Measurements from ENCODE around the gene POU3F3. TPM values are rescaled to one million over a fixed set of nuclear protein-coding genes. Genes with fewer than 3 reads are reported as not detected.

POU3F3 gene
- total RNA-seq, 3 donors from 2014 or later (not counting 1 experiment from before 2014, with no cell fraction given) = not detected

GRCh38 chr2:104857262-104858005 is 3.5 kb downstream of the POU3F3 start:
- intact Hi-C loops (cut with micrococcal nuclease) = loop anchor here (10.0 kb wide), 1 partner anchor 217 kb away; no protein-coding TSS in a partner anchor
- H3K27ac Mint-ChIP-seq = peak overlapping the region; percentile 30 to 64
- H3K9me3 Mint-ChIP-seq = peaks cover 0 to 2% of the 10 kb centered on the region in 2 donors

GRCh38 chr2:104858006-104858978 is 4.4 kb downstream of the POU3F3 start:
- H3K27me3 Mint-ChIP-seq (ENCODE audit: low read depth in 2 of 2) = peaks cover 61 to 72% of the 10 kb centered on the region in 2 donors
- H3K4me3 Mint-ChIP-seq = peak overlapping the region; percentile 49
- H3K9me3 Mint-ChIP-seq = peaks cover 0 to 2% of the 10 kb centered on the region in 2 donors
- ATAC-seq = no peak
- Histone ChIP-seq H3K9me3 (ENCODE audit: control insufficient read depth, insufficient read depth, low read length) (no peaks in the 10 kb centered on the region), H3K27ac (ENCODE audit: low read length) (no peak overlapping the region), H3K4me1 (ENCODE audit: control insufficient read depth, insufficient read depth, low read length) (peaks cover 33% of the 10 kb centered on the region), H3K4me3 (ENCODE audit: low read length) (no peak overlapping the region), H3K27me3 (ENCODE audit: control insufficient read depth, insufficient read depth, low read length) (peaks cover 72% of the 10 kb centered on the region), H3K36me3 (ENCODE audit: control insufficient read depth, insufficient read depth, low read length) (no peaks in the 10 kb centered on the region)
- 16% methylated on average over 10 of the region's 18 CpGs for WGBS (ENCODE audit: insufficient coverage)
- peaks cover 34% of the 10 kb centered on the region for H3K36me3 Mint-ChIP-seq
- H3K4me1 Mint-ChIP-seq = peaks cover 22 to 39% of the 10 kb centered on the region in 2 donors
- intact Hi-C loops (cut with micrococcal nuclease) = loop anchor here (10.0 kb wide), 1 partner anchor 217 kb away; no protein-coding TSS in a partner anchor
- DNase-seq = no peak
- no peak overlapping the region for H3K27ac Mint-ChIP-seq
- no peak for TF ChIP-seq CTCF (IDR thresholded peaks at IDR 0.05)

More at GRCh38 chr2:104857262-104858005, 3.5 kb downstream of the POU3F3 start:
- no peaks in the 10 kb centered on the region for H3K36me3 ChIP-seq (ENCODE audit: control insufficient read depth, insufficient read depth, low read length)
- TF ChIP-seq CTCF (IDR thresholded peaks at IDR 0.05) = no peak
- H3K4me3 ChIP-seq (ENCODE audit: low read length) = no peak overlapping the region
- Mint-ChIP-seq H3K4me1 (peaks cover 29 to 46% of the 10 kb centered on the region in 2 donors), H3K4me3 (peak overlapping the region; percentile 83), H3K27me3 (ENCODE audit: low read depth in 2 of 2) (peaks cover 65 to 66% of the 10 kb centered on the region in 2 donors), H3K36me3 (peaks cover 34% of the 10 kb centered on the region)
- peaks cover 70% of the 10 kb centered on the region for H3K27me3 ChIP-seq (ENCODE audit: control insufficient read depth, insufficient read depth, low read length)
- no peak overlapping the region for H3K27ac ChIP-seq (ENCODE audit: low read length)
- no peaks in the 10 kb centered on the region for H3K9me3 ChIP-seq (ENCODE audit: control insufficient read depth, insufficient read depth, low read length)
- peaks cover 39% of the 10 kb centered on the region for H3K4me1 ChIP-seq (ENCODE audit: control insufficient read depth, insufficient read depth, low read length)
- DNase-seq = peak in 1 of 2 donors; percentile 14
- 13% methylated on average over 23 of the region's 33 CpGs for WGBS (ENCODE audit: insufficient coverage)
- ATAC-seq = peak in 2 of 3 donors; percentile 28 to 46

- no peak overlapping the region for H3K27ac ChIP-seq (ENCODE audit: low read length)
- Mint-ChIP-seq H3K4me1 (peaks cover 15 to 29% of the 10 kb centered on the region in 2 donors), H3K9me3 (peaks cover 0 to 2% of the 10 kb centered on the region in 2 donors), H3K36me3 (peaks cover 29% of the 10 kb centered on the region), H3K27me3 (ENCODE audit: low read depth in 2 of 2) (peaks cover 60 to 76% of the 10 kb centered on the region in 2 donors), H3K4me3 (no peak overlapping the region), H3K27ac (no peak overlapping the region)
- intact Hi-C loops (cut with micrococcal nuclease) = loop anchor here (10.0 kb wide), 1 partner anchor 215 kb away; no protein-coding TSS in a partner anchor
- H3K4me3 ChIP-seq (ENCODE audit: low read length) = no peak overlapping the region
- no peak for DNase-seq
- no peak for TF ChIP-seq CTCF (IDR thresholded peaks at IDR 0.05)
- H3K9me3 ChIP-seq (ENCODE audit: control insufficient read depth, insufficient read depth, low read length) = no peaks in the 10 kb centered on the region
- no peaks in the 10 kb centered on the region for H3K36me3 ChIP-seq (ENCODE audit: control insufficient read depth, insufficient read depth, low read length)
- H3K4me1 ChIP-seq (ENCODE audit: control insufficient read depth, insufficient read depth, low read length) = peaks cover 24% of the 10 kb centered on the region
- peaks cover 76% of the 10 kb centered on the region for H3K27me3 ChIP-seq (ENCODE audit: control insufficient read depth, insufficient read depth, low read length)
- ATAC-seq = no peak
- 7% methylated on average over 3 of the region's 5 CpGs for WGBS (ENCODE audit: insufficient coverage)
Observed at GRCh38 chr2:104859291-104859765, 5.4 kb downstream of the POU3F3 start.

All from natural killer cell (primary cell).